PC-3 (cell line): ENCODE results near the gene ITPRIP.

Source experiments
- EZH2 ChIP-seq: fragments of 300-600 bp; sonication (generic); IDR thresholded peaks from one replicate; pipeline ENCODE4 v1.6.1; 2017; ENCODE audit warnings: antibody characterized with exemption, mild to moderate bottlenecking, low read length; ENCODE audit not compliant: unreplicated experiment
- TF ChIP-seq, protein P1 (sequence below): fragments of 300-600 bp; sonication (generic); conservative IDR thresholded peaks from 2 replicates; pipeline ENCODE4 v1.5.1; 2017; ENCODE audit warnings: antibody characterized with exemption, low read depth, mild to moderate bottlenecking, low read length

DNA sequence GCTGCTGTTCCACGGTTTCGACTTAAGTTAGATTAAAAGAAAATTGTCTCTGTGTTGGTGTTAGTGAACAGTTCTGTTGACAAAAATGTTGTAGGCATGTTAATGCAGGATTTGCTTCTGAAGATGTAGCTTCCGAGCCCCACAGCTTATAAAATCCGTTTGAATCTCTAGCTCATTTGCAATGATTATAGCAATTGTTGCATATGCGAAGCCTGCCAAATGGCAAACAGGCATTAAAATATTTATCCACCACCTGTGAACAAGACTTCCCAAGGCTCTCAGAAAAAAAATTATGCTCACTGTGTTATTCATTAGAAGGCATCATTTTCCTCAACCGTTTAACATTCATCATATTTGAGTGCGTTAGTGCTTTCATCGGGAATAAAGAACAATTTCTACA is 29.6 kb upstream of the ITPRIP start:
- TF ChIP-seq, protein P1, sequence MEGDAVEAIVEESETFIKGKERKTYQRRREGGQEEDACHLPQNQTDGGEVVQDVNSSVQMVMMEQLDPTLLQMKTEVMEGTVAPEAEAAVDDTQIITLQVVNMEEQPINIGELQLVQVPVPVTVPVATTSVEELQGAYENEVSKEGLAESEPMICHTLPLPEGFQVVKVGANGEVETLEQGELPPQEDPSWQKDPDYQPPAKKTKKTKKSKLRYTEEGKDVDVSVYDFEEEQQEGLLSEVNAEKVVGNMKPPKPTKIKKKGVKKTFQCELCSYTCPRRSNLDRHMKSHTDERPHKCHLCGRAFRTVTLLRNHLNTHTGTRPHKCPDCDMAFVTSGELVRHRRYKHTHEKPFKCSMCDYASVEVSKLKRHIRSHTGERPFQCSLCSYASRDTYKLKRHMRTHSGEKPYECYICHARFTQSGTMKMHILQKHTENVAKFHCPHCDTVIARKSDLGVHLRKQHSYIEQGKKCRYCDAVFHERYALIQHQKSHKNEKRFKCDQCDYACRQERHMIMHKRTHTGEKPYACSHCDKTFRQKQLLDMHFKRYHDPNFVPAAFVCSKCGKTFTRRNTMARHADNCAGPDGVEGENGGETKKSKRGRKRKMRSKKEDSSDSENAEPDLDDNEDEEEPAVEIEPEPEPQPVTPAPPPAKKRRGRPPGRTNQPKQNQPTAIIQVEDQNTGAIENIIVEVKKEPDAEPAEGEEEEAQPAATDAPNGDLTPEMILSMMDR = no peak
- TF ChIP-seq EZH2 = no peak
